ENCODE results near the gene LIX1.

Gene LIX1

DNA sequence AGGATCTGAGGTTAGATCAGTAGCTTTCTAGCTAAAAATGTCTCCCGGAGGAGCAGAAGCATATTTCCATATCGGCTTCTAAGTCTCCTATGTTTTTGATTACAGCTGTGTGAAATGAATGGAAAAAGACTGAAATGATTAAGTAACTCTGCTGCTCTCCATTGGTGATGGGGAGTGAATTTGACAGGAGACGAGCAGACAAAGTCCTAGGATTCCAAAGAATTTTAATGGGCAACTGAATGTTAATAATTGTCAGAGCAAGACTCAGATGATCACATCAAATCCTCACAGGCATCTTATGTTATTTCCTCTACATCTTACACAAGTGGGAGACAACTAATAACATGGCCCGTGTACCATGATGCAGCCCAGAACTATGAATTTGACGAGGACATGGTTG, 66.8 kb downstream of the LIX1 start:
- DNase-seq: no peak

DNA sequence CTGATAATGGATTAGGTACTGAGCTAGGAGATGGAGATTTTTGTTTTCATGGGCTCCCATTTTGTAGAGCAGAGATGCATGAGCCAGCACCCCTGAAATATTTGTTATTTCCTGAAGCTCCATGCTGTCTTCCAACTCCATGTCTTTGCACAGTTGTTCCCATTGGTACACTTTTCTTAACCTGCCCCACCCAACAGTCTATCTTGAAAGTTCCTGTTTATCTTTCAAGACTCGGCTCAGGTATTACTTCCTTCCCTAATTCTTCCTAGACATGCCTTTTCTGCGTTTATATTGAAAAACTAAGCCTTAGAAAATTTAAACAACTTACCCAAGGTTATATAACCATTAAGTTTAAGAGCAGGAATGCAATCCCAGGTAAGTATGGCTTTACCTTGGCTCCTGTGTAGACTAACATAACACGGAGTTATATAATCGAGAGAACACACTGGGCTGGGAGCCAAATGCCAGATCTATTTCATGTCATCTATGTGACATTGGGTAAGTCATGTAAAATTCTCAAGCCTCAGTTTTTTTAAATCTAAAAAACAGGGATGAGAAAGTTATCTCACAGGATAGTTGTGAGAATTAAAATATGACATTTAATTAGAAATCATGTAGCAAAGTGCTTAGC, 67.4 kb downstream of the LIX1 start:
- DNase-seq: no peak

DNA sequence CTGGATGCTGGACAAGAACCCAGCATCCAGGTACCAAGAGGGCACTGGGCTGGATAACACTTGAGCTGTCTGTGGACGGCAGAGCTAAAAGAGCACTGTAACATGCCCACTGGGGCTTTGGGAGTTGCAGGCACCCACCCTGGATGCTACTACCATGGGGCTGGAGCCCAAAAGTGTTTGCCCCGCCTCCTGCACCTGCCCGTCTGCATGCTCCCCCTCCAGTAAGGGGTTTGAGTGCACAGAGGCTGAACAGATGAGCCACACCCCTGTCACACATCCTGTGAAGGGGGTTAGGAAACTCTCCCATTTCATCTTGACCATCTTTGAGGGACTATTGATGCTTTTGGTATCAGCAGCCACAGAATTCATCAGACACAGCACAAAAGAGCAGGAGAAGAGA, 69.0 kb downstream of the LIX1 start:
- DNase-seq: no peak

DNA sequence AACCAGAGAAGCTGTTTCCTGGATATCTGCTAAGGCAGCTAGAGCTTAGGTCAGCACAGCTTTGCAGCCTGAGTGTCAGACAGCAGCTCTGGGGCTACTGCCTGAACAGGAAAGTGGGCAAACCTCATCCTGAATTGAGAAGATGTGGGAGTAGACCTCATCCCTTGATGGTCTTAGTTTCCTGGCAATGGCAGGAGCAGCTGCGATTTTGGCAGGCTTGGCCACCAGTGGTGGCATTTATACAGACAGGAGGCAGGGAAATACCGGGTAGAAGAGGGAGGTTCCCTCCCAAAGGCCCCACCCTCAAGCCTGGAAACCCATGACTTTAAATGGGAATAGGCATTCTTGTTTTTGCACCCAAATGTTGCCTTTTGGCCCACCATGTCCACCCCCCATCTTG, 69.7 kb downstream of the LIX1 start:
- no peak for DNase-seq

DNA sequence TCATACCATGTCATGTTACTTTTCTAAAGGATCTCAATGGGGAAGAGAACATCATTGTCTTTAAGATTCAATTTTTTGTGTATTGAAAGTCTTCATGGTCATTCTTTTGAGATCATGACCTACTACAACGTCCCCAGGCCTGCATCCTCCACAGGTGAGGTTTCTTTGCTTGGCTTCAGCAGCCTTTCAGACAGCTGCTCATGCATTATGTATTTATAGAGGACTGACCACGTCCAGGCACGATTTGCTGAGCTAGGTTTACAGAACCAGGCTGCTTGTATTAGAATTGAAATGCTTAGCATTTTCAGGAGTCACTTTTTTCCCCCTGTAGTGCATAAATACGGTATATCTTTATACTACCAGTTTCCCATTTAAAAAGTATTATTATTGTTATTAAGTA, 70.4 kb downstream of the LIX1 start:
- no peak for DNase-seq

DNA sequence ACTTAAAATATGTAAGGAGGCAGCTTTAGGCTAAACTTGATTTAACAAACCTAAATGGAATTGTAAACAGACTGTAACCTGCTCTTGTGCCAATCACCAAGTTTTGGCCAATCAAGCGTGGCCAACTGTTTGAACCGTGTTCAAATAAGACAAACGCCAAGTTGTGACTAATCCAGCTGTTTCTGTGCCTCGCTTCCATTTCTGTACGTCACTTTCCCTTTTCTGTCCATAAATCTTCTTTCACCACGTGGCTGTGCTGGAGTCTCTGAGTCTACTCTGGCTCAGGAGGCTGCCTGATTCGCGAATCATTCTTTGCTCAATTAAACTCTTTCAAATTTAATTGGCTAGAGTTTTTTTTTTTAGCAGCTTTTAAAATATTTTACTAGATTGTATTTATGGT, 71.3 kb downstream of the LIX1 start:
- peak in 15 of 56 donors; percentile 4 to 41 (median 18) for DNase-seq

DNA sequence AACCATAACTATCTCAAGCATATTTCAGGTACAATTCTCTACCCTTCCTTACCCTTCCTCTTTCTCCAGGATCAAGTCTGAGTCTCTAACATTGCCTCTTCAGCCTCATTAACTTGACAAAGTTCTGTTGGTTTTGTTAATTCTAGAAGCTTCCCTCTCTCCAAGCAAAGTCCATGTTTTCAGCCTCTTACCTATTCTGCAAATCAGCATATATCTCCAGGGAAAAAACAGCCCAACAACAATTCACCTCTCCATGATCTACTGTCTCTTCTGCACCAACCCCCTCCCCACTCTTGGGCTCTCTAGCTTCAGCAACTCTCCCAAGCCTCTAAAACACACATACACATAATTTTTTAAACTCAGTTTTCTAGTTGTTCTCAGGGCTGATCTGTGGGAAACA, 72.2 kb downstream of the LIX1 start:
- no peak for DNase-seq

DNA sequence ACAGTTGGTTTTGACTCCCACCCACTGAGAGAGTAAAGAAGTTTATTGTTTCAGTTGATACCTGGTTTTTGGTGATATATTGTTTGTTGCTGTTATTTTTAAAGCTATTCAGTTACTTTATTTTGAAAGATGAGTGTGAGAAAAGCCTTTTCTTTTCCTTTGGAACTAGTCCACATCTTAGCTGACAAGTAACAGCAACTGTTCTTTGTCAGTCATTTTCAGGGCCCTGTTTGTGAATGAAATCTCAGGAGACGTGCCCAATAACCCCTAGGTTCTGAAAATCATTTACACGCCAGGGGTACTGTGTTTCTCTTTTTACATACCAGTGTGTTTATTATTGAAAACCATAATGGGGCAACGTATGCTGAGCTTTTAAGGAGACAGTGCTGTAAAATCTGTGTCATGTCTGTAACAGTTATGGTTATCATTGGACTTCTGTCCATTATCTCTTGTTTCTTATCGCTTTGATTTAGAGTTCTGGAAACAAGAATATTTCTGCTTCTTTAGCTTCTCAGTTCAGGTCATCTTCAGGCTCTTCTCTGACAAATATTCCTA, 75.0 kb downstream of the LIX1 start:
- DNase-seq: no peak

DNA sequence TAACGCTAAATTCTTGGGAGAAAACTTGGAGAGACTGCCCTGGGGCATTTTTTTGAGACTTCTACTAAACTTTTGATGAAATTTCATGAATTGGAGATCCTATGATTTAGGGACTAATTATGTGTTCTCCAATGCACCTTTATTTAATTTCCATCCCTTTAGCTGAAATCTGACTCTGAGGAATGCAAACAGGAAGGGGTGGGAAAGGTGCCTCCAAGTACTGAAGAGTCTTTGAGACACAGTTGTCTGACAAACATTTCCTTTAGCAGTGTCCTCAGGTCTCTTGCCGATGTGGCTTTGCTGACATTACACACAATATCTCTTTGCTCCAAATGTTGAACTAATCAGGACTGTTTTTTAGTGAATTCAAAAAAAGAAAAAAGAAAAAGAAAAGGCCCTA, 76.9 kb downstream of the LIX1 start:
- no peak for DNase-seq

DNA sequence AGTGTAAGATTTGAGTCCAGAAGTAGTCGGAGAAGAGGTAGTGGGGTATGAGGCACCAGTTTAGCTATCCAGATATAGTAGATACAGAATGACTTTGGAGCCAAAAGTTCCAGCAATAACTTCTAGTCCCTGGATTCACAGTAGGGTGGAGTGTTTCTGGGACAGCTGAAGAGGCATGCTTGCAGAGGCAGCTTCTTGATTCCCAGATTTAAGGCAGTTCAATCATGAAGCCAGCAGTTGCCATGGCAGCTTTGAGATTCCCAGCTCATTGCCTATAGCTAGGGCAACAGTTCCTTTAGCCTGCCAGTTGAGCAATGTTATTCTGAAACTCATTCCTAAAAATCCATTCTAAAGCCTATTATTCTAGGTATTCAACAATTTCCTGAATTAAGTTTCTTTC, 79.2 kb downstream of the LIX1 start:
- no peak for DNase-seq

DNA sequence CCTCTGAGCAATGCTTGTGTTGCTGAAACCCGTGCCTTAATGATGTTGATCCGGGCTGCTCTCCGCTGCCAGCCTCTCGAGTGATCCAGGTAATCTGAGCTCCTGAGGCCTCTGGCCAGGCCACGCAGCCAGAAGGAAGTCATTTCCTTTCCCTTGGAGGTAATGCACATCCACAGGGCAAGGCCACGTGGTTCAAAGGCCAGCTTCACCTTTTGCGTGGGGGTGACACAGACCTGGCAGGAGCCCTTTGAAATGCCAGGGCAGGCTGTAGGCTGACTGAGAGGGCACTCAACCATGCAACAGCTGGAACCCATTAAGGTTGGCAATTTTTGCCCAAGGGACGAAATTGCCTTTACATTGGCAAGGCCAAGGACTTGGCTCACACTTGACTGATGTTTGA, 80.4 kb downstream of the LIX1 start:
- no peak for DNase-seq

DNA sequence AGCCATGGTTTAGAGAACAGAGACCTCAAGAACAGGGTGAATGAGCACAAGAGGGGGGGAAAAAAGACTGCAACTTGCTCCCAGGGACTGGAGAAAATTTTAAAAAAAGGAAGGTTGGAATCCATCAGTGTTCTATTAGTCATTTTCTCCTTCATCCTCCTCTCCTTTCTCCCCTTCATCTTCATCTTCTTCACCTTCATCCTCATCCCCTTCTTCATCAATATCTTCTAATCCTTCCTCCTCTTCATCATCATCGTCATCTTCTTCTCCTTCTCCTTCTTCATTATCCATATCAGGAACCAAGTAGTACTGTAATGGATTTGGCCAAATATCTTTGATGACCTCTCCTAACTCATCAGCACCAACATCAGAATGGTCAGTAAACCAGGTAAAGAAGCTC, 86.1 kb downstream of the LIX1 start:
- no peak for DNase-seq

DNA sequence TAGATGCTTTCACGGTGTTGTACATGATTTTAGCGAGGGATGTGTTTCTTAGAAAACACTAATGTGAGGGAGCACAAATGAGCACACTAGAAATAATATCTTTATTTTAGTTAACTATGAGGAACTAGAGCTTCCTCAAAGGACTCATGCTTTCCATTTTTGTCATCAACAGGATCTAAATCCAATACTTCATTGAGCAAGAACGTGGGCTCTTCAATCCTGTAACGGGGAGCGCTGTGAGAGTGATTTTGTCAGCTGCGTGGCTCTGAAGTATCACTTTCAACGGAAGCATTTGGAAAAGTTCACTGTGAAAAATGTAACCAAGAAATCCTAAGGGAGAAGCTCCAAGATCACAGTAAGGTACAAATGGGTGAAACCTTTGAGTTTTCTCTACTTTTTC, 93.2 kb downstream of the LIX1 start:
- DNase-seq: no peak

DNA sequence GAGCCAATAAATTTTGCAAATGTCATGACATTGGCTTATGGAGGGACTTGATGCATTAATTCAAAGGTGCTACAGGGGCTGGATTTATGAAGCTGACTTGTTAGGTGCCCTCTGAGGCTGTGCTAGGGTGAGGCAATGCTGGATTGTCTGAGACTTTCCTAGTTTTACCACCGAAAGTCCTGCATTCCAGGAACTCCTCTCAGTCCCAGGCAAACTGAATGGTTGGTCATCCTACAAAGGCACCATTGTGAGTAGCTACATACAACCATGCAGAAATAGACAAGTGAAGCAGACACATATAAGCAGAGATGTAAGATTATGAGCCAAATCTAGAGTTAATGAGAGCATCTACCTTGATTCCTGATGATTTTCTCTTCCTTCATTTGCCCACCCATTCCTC, 95.3 kb downstream of the LIX1 start:
- no peak for DNase-seq

DNA sequence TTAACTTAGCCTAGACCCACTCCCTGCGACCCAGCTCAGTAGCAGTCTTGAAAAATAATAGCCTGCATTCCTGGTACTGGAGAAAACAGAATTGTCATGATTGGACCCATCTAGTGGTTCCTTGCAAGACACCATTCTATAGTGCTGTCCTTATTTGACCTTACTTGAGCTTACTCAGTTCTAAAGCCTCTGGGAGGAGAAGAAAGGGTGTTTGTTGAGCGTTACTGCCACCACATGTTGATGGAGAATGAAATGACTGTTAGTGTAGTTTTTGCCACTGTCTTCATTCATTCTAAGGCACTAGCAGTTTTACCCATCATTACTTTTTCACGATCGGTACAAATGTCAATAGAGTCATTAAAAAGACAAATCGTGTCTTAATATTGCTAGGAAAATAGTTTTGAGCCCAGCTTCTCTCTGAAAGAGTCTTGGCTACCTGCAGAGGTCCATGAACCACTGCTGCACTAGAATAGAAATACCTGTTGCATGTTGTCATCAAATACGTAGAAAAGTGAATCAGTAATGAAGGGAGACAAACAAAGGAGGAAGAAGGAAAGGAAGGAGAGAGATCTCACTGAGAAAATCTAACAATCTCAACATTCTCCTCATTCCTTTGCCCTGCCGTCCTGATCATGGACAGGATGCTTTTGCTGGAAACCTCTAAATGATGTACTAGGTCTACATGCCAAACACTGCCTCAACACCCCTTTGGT, 96.0 kb downstream of the LIX1 start:
- DNase-seq: no peak

DNA sequence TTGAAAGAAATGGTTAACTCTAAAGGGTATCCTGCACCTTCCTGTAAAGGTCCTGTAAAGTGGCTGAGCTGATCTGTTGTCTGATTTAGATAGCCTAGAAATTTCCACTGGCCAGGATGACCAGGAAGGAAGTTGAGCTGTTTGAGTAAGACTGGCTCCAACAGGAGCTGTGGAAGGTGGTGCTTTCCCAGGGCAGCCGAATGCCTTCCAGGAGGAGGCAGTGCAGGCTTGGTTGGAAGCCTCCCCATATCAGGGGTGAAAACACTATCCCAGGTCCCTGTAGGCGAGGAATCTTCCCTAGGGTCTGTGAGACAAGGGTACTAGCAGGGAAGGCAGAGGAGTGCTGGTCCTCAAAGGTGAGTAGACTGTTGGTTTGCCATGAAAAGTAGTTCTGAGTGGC, 98.4 kb downstream of the LIX1 start:
- DNase-seq: peak in 4 of 56 donors; percentile 4 to 18 (median 6)

DNA sequence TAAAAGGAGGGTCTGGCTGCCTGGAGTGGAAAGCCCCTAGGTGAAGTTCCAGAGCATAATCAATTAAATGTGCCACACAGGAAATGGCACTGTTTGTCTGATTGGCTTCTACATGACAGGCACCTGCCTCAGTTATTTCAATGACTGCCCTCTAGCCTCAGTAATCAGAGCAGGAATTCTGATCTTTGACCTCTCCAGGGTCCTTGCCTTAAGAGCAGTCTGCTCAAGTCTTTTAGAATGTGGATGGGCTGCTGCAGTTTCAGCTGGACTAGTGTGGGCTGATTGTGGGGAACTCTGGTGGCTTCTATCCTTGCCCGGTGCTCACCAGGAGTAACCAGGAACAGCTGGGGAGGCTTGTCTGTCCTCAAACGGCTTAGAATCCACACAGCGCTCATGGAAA, 98.9 kb downstream of the LIX1 start:
- DNase-seq: no peak

DNA sequence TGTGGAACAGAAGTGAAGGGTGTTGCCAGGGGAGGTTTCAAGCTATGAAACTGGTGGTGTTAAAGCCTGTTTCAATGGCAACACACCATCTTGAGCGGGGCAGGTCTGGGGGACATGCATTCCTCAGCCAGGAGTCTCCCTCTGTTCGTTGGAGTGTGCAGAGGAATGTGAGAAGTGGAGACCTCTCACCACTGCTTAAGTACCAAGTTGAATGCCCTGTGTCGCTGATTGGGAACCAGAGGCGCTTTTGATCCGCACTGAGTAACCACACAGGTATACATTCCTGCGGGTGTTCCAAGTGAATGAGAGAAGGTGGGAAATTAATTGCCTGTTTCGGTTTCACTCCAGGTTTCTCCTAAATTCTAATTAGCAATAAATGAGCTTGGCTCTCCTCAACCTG, 99.4 kb downstream of the LIX1 start:
- no peak for DNase-seq
